Neural cell (in vitro differentiated cells): ENCODE data around the gene NFIA. TPM values are rescaled to one million over a fixed set of nuclear protein-coding genes. Genes with fewer than 3 reads are reported as not detected.

Source experiments
- H2AFZ ChIP-seq: fragments of 200-600, 300-800 bp; sonication (generic), shearing (Covaris generic); 2 replicates; pipeline ENCODE4 v1.6.0; 2014; ENCODE audit warnings: low read depth, mild to moderate bottlenecking, antibody characterized with exemption, low read length, moderate library complexity
- H3F3A ChIP-seq: fragments of 200-600 bp; shearing (Covaris generic); 2 replicates; pipeline ENCODE4 v1.6.1; 2016; ENCODE audit warnings: mild to moderate bottlenecking, moderate library complexity, mixed read lengths, antibody characterized with exemption, low read length; ENCODE audit not compliant: insufficient read depth, poor library complexity, severe bottlenecking
- H3K27ac ChIP-seq: fragments of 200-600, 300-800 bp; sonication (generic), shearing (Covaris generic); 2 replicates; pipeline ENCODE4 v1.5.1; 2014; ENCODE audit warnings: mild to moderate bottlenecking, low read length, moderate library complexity
- H3K27me3 ChIP-seq: fragments of 300-800, 200-600 bp; sonication (generic), shearing (Covaris generic); 2 replicates; pipeline ENCODE4 v1.6.0; 2014; ENCODE audit warnings: mild to moderate bottlenecking, low read depth, low read length, moderate library complexity; ENCODE audit not compliant: insufficient read depth
- H3K36me3 ChIP-seq: fragments of 300-800, 200-600 bp; sonication (generic), shearing (Covaris generic); 2 replicates; pipeline ENCODE4 v1.5.1; 2014; ENCODE audit warnings: mild to moderate bottlenecking, antibody characterized with exemption, low read length, moderate library complexity; ENCODE audit not compliant: insufficient read depth
- H3K4me2 ChIP-seq: fragments of 300-800, 200-600 bp; sonication (generic), shearing (Covaris generic); 2 replicates; pipeline ENCODE4 v1.6.0; 2014; ENCODE audit warnings: mild to moderate bottlenecking, low read length
- H3K4me3 ChIP-seq: fragments of 300-800, 200-600 bp; sonication (generic), shearing (Covaris generic); 2 replicates; pipeline ENCODE4 v1.5.1; 2014; ENCODE audit warnings: mild to moderate bottlenecking, low read length, moderate library complexity
- H3K79me2 ChIP-seq: fragments of 200-600 bp; shearing (Covaris generic); replicated peaks from 2 replicates; pipeline ENCODE4 v1.6.0; 2014; ENCODE audit warnings: mild to moderate bottlenecking, low read length, moderate library complexity; ENCODE audit not compliant: insufficient read depth
- H3K9ac ChIP-seq: fragments of 300-800, 200-600 bp; sonication (generic), shearing (Covaris generic); 2 replicates; pipeline ENCODE4 v1.6.1; 2016; ENCODE audit warnings: mild to moderate bottlenecking, low read length, mixed read lengths
- H3K9me2 ChIP-seq: fragments of 200-600 bp; shearing (Covaris generic); 2 replicates; pipeline ENCODE4 v1.6.1; 2016; ENCODE audit warnings: mild to moderate bottlenecking, low read length, mixed read lengths; ENCODE audit not compliant: insufficient read depth
- H3K9me3 ChIP-seq: fragments of 200-600, 300-800 bp; sonication (generic), shearing (Covaris generic); 2 replicates; pipeline ENCODE4 v1.6.1; 2016; ENCODE audit warnings: mild to moderate bottlenecking, mixed run types, low read length, moderate library complexity, mixed read lengths
- H4K20me1 ChIP-seq: fragments of 200-600 bp; shearing (Covaris generic); 2 replicates; pipeline ENCODE4 v1.6.1; 2016; ENCODE audit warnings: mild to moderate bottlenecking, mixed run types; ENCODE audit not compliant: insufficient read depth
- EP300 ChIP-seq: fragments of 450-650 bp; conservative IDR thresholded peaks from 2 replicates; pipeline ENCODE4 v1.6.1; 2014; ENCODE audit warnings: antibody characterized with exemption, mild to moderate bottlenecking, moderate library complexity; ENCODE audit not compliant: poor library complexity, severe bottlenecking
- EZH2 ChIP-seq: fragments of 200-600, 300-800 bp; shearing (Covaris generic), sonication (generic); IDR thresholded peaks from 2 replicates; pipeline ENCODE4 v1.6.1; 2014; ENCODE audit warnings: antibody characterized with exemption, low read length, borderline replicate concordance, mild to moderate bottlenecking; ENCODE audit not compliant: insufficient read depth, poor library complexity, severe bottlenecking
- MXI1 ChIP-seq: fragments of 450-650 bp; conservative IDR thresholded peaks from 2 replicates; pipeline ENCODE4 v1.6.1; 2014; ENCODE audit warnings: antibody characterized with exemption, mild to moderate bottlenecking; ENCODE audit not compliant: poor library complexity, severe bottlenecking
- POLR2AphosphoS5 ChIP-seq: IDR thresholded peaks from 2 replicates; pipeline ENCODE4 v1.6.1; 2012
- RAD21 ChIP-seq: fragments of 450-650 bp; conservative IDR thresholded peaks from 2 replicates; pipeline ENCODE4 v1.6.1; 2014; ENCODE audit warnings: antibody characterized with exemption, mild to moderate bottlenecking, moderate library complexity
- TAF1 ChIP-seq: IDR thresholded peaks from 2 replicates; pipeline ENCODE4 v1.6.1; 2012; ENCODE audit warnings: low read depth
- polyA plus RNA-seq: library from polyadenylated mRNA; depleted of rRNA; stranded (reverse); fragments of >200 nt; gene quantifications from 2 replicates; pipeline ENCODE4 v1.2.3, GENCODE V29; 2014
- TF ChIP-seq, protein P1 (sequence below): IDR thresholded peaks from 2 replicates; pipeline ENCODE4 v1.6.1; 2012; ENCODE audit warnings: borderline replicate concordance
- TF ChIP-seq, protein P2 (sequence below): fragments of 450-650 bp; IDR thresholded peaks from 2 replicates; pipeline ENCODE4 v1.5.1; 2014; ENCODE audit warnings: antibody characterized with exemption, mild to moderate bottlenecking, moderate library complexity; ENCODE audit not compliant: poor library complexity, severe bottlenecking

The NFIA gene
- polyA plus RNA-seq, 1 donor from 2014 or later, result 0.47 TPM

DNA sequence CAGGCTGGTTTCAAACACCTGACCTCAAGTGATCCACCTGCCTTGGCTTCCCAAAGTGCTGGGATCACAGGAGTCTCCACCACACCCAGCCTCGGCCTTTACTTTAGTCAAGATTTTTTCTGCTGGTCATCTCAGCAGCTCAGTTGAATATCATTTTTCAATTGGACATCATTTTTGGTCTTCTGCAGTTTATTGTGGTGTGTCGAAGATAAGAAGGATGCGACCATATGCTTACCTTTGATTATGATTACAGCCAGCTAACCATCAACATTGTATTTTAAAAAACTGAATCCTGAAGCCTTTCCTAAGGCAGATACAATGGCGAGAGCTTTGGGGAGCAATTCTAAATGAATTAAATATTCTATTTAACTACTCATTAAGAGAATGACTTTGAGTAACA lies 12.3 kb upstream of the NFIA start:
- Histone ChIP-seq H4K20me1 (no peaks in the 10 kb centered on the region), H3K36me3 (no peaks in the 10 kb centered on the region), H2AFZ (no peak overlapping the region), H3K79me2 (no peaks in the 10 kb centered on the region), H3K9ac (no peak overlapping the region), H3K9me2 (no peaks in the 10 kb centered on the region), H3K27ac (no peak overlapping the region), H3F3A (no peaks in the 10 kb centered on the region), H3K4me2 (no peak overlapping the region), H3K27me3 (no peaks in the 10 kb centered on the region), H3K9me3 (no peaks in the 10 kb centered on the region), H3K4me3 (no peak overlapping the region)
- TF ChIP-seq TAF1 (no peak), RAD21 (no peak)

DNA sequence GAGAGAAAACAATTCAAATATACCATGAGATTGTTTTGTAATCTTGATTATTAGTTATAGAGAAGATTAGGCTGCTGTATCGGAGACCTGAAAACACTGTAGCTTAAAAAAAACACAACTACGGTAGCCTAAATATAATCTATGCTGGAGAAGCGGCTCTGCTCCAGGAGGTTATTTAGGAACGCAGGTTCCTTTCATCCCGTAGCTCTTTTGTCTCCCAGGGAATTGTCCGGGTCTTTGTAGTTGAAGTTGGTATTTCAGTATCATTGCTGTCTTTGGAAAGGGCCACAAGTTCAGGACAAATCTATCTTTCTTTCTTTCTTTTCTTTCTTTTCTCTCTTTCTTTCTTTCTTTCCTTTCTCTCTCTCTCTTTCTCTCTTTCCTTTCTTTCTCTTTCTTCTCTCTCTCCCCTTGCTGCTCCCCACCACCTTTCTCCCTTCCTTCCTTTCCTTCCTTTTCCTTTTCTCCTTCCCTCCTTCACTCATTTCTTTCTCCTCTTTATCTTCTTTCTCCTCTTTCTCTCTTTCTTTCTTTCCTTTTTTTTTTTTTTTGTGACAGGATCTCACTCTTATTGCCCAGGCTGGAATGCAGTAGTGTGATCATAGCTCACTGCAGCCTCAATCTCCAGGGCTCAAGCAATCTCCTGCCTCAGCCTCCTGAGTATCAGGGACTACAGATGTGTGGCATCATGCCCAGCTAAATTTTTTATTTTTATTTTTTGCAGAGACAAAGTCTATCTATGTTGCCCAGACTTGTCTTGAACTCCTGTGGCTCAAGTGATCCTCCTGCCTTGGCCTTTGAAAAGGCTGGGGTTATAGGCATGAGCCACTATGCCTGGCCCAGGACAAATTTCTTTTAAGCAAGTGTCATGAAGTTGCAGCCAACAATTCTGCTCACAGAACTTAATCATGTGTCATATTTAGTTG lies 10.9 kb upstream of the NFIA start:
- Histone ChIP-seq H3K4me2 (no peak overlapping the region), H3F3A (no peaks in the 10 kb centered on the region), H3K27ac (no peak overlapping the region), H2AFZ (no peak overlapping the region), H3K9ac (no peak overlapping the region), H3K9me3 (no peaks in the 10 kb centered on the region), H3K9me2 (no peaks in the 10 kb centered on the region), H4K20me1 (no peaks in the 10 kb centered on the region), H3K79me2 (no peaks in the 10 kb centered on the region), H3K36me3 (no peaks in the 10 kb centered on the region), H3K27me3 (peaks cover 5% of the 10 kb centered on the region), H3K4me3 (no peak overlapping the region)
- TF ChIP-seq EP300 (no peak), POLR2AphosphoS5 (no peak), MXI1 (no peak), RAD21 (no peak), EZH2 (no peak)
- TF ChIP-seq, protein P1, sequence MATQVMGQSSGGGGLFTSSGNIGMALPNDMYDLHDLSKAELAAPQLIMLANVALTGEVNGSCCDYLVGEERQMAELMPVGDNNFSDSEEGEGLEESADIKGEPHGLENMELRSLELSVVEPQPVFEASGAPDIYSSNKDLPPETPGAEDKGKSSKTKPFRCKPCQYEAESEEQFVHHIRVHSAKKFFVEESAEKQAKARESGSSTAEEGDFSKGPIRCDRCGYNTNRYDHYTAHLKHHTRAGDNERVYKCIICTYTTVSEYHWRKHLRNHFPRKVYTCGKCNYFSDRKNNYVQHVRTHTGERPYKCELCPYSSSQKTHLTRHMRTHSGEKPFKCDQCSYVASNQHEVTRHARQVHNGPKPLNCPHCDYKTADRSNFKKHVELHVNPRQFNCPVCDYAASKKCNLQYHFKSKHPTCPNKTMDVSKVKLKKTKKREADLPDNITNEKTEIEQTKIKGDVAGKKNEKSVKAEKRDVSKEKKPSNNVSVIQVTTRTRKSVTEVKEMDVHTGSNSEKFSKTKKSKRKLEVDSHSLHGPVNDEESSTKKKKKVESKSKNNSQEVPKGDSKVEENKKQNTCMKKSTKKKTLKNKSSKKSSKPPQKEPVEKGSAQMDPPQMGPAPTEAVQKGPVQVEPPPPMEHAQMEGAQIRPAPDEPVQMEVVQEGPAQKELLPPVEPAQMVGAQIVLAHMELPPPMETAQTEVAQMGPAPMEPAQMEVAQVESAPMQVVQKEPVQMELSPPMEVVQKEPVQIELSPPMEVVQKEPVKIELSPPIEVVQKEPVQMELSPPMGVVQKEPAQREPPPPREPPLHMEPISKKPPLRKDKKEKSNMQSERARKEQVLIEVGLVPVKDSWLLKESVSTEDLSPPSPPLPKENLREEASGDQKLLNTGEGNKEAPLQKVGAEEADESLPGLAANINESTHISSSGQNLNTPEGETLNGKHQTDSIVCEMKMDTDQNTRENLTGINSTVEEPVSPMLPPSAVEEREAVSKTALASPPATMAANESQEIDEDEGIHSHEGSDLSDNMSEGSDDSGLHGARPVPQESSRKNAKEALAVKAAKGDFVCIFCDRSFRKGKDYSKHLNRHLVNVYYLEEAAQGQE, result no peak
- TF ChIP-seq, protein P2, sequence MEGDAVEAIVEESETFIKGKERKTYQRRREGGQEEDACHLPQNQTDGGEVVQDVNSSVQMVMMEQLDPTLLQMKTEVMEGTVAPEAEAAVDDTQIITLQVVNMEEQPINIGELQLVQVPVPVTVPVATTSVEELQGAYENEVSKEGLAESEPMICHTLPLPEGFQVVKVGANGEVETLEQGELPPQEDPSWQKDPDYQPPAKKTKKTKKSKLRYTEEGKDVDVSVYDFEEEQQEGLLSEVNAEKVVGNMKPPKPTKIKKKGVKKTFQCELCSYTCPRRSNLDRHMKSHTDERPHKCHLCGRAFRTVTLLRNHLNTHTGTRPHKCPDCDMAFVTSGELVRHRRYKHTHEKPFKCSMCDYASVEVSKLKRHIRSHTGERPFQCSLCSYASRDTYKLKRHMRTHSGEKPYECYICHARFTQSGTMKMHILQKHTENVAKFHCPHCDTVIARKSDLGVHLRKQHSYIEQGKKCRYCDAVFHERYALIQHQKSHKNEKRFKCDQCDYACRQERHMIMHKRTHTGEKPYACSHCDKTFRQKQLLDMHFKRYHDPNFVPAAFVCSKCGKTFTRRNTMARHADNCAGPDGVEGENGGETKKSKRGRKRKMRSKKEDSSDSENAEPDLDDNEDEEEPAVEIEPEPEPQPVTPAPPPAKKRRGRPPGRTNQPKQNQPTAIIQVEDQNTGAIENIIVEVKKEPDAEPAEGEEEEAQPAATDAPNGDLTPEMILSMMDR, result no peak
